Glomerular endothelial cell (primary cell): ENCODE measurements around the gene PIK3C2G. TPM values are rescaled to one million over a fixed set of nuclear protein-coding genes. Genes with fewer than 3 reads are reported as not detected.
"Not testable (repeated sequence)": the region's sequence is repeated elsewhere in the genome, so short reads cannot be mapped to it uniquely, and the experiment has no call there.

Source experiments
- DNase-seq: peaks from one replicate; pipeline ENCODE4 v3.0.0-alpha.2; 2011; ENCODE audit warnings: low read depth, low spot score; ENCODE audit errors: extremely low read depth
- total RNA-seq: library from RNA; depleted of rRNA; stranded (reverse); fragments of >200 nt; gene quantifications from 2 replicates; pipeline ENCODE4 v1.2.3, GENCODE V29; 2015

The PIK3C2G gene
- total RNA-seq, 1 donor from 2014 or later, result not detected

DNA sequence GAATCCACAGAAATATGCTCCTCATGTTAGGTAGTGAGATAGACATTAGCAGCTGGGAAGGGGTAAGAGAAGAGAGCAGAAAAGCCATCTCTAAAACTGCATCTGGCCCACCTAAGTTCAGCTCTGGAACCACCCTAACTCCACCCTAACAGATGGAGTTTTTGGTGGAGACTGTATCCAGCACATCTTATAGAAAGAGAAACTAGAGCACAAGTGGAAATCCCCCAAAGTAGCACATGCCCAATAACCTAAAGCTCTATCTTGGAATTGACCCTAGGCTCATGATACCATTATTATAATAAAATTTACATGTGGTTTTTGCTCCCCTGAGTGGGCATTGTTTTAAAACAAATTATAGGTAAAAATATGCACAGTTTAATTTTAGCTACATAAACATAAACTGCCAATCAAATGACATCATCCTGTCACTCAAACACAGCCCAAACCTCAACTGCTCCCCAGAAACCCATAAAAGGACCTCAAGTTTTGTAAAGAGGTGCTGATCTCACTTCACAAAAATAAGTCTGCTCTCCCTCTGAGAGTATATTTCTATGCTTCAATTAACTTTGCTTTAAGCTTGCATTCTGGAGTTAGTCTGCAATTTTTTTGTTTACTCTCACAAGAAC lies 206.4 kb downstream of the PIK3C2G start:
- DNase-seq, result no peak

DNA sequence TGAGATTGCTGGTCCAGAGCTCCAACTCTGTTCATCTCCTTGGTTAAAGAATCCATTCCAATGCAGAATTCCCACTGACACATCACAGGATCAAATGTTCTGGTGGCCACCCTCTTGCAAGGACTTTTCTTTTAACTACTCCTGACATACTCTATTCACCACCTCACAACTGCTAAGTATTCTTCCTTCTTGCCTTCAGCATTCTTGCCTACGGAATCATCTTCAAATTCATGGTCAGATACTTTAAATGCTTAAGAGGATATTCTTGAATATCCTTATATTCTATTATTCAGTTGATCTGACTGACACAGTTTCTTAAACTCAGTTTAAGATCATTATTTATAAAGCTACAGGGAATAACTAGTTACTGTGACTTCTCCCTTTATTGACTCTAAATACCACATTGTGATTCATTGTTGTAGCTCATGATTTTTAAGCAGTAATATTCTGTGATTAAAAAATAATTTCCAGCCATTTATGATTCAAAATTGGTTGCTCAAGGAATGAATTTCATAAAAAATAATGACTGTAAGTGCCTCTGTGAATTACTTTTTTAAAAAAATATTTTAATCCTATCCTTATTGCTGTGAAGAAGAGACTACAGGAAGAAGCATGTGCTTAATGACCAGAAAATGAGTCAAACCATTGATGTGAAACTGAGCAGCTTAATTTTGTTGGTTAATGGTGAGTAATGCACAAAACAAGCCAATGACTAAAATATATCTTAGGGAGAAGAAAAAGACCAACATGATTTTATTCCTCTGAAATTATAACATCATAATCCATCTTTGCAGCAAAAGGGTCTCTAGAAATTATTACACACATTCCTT lies 207.1 kb downstream of the PIK3C2G start:
- no peak for DNase-seq

DNA sequence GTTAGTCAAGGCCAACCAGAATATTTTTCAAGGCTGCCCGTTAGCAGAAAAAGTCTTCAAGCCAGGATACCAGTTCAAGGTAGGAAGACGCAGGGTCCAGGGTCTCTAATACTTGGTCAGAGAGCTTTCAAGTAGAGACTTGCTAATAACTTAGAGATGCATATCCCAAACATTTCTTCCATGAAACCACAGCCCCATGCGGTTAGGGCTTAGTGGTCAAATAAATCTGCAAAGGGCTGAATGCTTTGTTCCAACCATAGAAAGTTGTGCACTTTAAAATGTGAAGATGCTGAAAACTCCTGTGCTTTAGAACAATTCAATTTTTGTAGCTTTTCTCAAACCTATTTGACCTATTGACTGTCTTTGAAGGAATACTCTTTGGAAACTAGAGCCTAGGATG lies 208.9 kb downstream of the PIK3C2G start:
- no peak for DNase-seq

DNA sequence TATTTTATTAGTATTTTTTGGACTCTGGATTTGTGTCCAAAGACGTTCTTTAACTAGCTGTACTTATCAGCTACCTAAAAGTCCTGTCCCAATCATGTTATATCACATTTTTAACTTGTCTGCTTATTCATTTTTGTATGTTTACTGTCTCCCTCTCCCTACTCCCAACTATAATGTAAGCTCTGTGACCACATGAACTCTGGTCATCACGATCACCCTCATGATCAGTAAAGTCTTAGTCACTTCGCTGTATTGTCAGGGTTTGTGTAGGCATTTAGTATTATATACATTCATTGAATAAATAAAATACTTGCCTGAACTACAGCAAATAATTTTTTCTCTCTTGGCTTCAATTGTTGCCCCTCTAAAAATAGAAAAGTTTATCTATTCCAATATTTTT lies 211.0 kb downstream of the PIK3C2G start:
- DNase-seq, result no peak

DNA sequence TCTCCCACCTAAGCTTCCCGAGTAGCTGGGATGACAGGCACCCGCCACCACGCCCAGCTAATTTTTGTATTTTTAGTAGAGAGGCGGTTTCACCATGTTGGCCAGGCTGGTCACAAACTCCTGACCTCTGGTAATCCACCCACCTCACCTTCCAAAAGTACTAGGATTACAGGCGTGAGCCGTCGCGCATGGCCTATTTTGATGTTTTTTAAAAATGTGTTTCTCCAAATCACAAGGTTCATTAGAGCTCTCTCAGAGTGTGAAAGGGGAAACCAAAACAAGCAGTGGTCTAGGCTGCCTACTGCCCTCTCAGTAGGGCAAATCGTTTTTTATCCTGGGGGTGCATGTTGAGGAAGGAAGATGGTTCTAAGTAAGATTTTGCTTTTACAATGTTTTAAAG lies 211.5 kb downstream of the PIK3C2G start:
- no peak for DNase-seq

DNA sequence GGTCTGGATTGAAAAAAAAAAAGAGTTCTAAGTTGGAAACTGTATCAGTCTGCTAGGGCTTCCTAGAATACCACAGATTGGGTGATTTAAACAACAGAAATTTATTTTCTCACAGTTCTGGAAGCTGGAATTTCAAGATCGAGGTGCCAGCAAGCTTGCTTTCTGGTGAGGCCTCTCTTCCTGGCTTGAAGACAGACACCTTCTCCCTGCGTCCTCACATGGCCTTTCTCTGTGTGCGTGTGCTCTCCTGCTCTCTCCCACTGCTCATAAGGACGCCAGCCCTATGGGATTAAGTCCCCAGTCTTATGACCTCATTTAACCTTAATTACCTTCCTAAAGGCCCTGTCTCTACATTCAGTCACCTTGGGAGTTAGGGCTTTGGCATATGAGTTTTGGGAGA lies 215.5 kb downstream of the PIK3C2G start:
- no peak for DNase-seq

DNA sequence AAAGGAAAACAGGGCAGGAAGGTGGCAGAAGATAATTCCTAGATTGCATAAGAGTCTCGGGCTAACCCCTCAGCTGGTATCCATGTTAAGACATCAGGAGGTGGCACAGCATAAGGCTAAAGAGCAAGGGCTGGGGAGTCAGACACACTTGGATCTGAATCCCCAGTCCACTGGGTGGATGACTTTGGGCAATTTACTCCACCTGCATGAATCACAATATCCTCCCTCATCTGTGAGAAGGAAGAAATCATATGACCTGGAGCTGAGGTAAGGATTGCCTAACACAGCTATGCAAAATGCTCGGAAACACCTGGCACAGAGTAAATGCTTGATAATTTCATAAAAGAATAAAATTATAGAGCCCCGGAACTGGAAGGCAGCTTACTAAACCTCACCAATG lies 217.9 kb downstream of the PIK3C2G start:
- DNase-seq, result no peak

DNA sequence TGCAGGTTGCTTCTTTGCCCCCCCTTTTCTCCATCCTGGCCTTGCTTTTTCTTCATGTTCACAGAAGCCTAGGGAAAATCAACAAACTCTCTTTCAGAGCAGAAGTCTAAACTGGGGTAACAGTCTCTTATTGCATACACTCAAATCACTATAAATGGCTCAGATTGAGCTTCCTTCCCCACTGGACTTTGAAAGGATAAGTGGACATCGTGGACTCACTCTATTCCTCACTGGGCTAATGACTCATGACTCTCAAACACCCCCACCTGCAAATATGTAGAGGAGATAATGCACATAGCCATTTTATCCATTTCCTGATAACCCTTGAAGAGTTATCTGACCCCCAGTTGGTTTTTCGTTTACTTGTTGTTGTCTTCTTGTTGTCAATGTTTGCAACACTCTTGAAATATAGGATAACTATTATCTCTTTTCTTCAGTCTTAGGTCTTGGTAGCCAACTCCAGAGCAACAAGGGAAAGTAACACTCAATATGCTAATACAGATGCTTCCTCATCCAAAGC lies 221.3 kb downstream of the PIK3C2G start:
- no peak for DNase-seq

DNA sequence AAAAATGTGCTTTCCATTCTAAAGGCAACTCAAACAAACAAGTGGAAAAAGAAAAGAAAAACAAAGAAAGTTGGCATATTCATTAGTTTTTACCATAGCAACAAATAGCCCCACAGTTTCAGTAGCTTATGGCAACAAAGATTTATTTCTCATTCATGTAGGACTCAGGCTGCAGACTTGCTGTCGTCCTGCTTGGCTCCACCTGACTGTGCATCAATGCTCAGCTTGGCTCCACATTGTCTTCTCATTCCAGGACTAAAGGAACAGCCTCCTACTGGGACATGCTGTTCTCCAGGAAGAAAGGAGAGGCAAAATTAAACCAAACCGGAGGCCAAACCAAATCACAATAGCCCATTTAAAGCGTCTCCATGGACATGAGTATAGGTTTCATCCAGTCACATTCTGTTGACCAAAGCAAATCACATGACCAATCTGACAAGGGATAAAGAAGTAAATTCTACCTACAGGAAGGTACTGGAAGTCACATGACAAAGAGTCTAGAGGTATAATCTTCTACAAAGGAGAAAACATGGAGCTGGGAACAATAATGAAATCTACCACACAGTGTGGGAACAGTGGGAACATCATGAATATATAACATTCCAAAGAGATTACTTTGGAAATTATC lies 222.5 kb downstream of the PIK3C2G start:
- no peak for DNase-seq

DNA sequence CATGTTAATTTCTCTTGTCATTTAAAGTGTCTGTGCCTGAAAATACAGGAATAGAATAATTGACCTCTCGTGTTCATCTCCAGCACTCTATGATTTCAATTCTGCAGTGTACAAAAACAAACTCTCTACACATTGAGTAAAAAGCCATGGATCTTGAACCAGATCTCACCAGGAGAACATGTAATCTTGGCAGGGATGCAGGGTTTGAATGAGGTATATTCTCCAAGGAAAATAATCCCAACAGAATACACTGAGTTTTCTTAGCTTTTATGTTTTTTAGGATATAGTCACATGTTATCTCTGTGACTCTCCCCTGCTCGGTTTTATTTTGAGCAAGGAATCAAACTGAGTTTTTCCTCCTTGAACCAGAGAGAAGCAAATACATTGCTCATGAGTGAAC lies 224.7 kb downstream of the PIK3C2G start:
- DNase-seq, result no peak

DNA sequence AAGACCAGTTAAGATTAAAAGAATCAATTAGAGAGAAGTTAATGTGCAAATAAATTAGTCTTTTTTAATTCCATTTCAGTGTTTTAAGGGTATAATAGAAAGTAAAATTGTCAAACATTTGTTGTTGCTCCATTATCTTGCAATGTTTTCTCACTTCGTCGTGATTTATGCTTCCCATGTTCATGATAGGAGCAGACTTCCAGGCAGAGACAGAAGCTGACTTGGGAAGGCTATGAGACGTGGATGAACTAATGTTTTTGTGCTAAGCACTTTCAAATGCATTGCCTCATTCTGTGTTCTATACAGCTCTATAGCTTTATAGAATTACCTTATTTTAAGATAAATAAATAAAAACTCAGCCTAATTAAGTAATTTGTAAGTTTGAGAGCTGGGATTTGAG lies 226.2 kb downstream of the PIK3C2G start:
- no peak for DNase-seq

DNA sequence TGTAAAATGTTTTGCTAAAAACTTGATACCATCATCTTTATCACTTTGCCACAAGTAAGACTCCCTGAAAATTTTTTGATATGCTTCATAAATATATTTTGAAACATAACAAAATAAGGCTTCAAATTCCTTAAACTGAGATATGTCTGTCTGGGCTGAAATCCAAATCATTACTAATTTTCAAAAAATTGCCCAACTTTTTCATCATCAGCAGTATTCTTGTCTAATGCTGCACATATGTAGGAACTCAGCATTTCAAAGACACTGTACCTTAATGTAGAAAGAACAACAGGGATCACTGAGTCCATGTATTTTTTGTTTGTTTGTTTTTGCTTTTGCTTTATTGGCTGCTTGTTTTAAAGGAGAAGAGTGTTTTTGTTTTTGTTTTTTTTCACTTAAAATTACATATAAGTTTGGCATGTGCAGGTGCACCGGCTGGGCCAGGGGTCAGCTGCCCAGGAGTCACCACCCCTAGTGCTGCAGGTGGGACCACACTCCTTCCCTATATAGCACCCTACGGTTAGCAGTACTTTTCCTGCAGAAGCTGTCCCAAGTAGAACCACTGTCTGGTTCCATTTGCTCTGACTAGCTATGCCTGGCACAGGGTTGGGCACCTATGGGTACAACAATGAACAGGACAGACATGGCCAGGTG lies 231.2 kb downstream of the PIK3C2G start:
- no peak for DNase-seq

DNA sequence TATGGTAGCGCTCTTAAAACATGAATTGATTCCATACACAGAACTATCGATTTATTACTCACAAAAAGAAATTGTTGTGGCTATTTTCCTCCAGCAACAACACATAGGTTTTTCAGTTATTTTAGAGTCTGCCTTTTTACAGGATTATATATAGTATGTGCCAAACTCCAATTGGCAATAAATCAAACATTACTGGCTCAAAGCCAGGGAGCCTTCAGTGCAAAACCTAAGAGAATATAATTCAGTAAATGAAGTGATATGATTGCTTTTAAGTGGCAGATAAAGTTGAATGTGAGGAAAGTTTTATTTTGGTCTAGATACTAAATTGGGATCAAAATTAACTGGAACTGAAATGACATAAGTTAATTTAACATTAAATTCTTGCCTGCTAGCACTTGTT lies 234.8 kb downstream of the PIK3C2G start:
- no peak for DNase-seq

DNA sequence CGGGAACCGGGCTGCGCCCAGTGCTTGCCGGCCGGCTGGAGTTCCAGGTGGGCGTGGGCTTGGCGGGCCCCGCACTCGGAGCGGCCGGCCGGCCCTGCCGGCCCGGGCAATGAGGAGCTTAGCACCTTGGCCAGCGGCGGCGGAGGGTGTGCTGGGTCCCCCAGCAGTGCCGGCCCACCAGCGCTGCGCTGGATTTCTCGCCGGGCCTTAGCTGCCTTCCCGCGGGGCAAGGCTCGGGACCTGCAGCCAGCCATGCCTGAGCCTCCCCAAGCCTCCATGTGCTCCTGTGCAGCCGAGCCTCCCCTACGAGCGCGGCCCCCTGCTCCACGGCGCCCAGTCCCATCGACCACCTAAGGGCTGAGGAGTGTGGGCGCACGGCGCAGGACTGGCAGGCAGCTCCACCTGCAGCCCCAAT lies 238.8 kb downstream of the PIK3C2G start:
- not testable (repeated sequence) for DNase-seq

DNA sequence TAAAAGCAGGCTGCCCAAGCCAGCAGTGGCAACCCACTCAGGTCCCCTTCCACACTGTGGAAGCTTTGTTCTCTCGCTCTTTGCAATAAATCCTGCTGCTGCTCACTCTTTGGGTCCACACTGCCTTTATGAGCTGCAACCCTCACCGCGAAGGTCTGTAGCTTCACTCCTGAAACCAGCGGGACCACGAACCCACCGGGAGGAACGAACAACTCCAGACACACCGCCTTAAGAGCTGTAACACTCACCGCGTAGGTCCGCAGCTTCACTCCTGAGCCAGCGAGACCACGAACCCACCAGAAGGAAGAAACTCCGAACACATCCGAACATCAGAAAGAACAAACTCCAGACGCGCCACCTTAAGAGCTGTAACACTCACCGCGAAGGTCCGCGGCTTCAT lies 239.4 kb downstream of the PIK3C2G start:
- not testable (repeated sequence) for DNase-seq

DNA sequence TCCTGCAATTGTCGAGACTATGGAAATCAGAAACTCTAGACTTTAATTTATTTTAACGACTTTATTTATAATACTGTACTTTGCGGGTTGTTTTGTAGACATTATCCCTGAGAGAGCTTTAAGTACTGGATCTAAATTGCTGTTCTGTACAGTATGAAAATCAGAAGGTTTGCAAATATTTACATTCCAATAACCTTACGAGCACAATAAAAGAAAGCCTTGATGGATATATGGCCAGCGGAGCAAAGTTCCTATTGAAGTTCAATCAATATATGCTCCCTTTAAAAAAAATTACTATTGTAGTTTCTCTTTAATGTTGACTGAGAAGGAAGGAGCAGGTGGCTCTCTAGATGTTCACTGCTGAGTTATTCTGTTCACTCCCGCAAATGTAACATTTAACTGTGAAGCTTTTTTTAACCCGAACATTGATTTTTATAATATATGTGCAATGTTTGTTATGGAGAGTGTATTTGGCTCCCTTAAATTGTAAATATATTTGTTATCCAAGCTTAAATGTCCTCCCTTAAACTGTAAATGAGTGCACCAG lies 241.2 kb downstream of the PIK3C2G start:
- no peak for DNase-seq

DNA sequence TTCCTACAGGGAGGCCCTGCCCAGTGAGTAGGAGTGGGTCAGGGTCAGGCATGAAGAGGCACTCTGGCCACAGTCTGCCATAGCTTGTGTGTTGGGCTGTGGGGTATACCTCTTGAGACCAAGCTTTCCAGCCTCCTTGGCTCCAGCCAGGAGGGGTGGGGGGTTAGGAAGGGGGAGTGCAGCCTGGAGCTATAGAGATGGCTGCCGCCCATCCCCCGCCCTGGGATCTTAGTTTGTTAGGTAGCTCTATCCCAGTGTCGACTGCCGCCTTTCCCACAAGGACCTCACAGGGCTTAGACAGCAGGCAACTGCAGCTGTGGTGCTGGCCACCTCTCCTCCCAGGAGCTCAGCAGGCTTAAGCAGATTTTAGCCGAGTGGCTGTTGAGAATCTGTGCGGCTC lies 260.1 kb downstream of the PIK3C2G start:
- no peak for DNase-seq

DNA sequence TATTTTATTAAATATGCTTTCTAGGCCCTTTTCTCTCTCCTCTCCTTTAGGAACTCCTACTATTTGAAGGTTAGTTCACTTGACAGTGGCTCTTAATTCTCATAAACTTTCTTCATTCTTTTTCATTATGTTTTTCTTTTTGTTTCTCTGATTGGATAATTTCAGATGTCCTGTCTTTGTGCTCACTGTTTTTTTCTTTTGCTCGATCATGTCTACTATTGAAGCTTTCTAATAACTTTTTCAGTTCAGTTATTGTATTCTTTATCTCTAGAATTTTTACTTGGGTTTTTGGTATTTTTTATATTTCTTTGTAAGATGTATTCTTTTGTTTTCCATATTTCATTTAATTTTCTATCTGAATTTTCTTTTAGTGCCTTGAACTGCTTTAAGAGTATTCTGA lies 261.5 kb downstream of the PIK3C2G start:
- DNase-seq, result no peak

DNA sequence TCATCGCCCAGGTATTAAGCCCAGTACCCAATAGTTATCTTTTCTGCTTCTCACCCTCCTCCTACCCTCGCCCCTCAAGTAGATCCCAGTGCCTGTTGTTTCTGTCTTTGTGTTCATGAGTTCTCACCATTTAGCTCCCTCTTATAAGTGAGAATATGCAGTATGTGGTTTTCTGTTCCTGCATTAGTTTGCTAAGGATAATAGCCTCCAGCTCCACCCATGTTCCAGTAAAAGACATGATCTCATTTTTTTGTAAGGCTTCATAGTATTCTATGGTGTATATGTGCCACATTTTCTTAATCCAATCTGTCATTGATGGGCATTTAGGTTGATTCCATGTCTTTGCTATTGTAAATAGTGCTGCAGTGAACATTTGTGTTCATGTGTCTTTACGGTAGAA lies 281.2 kb downstream of the PIK3C2G start:
- not testable (repeated sequence) for DNase-seq

DNA sequence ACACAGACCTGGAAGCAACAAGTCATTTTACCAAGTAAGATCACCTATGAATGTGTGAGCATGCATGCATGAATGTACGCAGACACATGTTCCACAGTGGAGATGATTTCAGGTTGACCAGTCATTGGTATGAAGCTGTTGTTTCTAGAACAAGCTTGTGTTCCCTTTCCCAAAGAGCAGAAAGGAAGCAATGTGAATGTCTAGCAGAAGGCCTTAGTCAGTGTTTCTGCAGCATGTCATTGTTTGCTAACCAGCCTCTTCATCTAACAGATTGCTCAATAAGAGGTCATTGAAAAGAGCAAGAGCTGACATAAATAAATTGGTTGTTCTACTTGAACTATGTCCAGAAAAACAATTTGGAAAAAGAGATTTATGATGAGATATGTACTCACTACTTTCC lies 285.1 kb downstream of the PIK3C2G start:
- no peak for DNase-seq

DNA sequence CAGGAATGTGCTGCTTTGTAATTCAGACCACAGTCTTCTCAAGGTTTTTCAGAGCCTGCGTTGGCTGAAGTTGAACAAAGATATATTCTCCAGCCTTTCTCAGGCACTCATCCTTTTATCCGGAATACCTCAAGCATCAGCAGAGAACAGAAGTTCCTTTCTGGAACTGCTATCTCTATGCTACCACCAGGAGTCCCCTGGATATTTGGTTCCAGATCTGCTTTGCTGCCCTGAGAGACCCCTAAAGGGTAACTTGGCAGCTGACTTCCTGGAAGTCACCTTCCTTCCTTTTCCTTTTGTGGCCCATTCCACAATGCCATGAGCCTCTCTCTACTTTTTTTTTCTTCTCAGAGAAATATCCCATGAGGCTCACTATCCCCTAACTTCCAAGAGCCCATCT lies 288.3 kb downstream of the PIK3C2G start:
- DNase-seq, result no peak
